Muscle of arm (tissue), 12 donors: ENCODE measurements around the gene SYT8. TPM values are rescaled to one million over a fixed set of nuclear protein-coding genes. Genes with fewer than 3 reads are reported as not detected.

ENCODE experiments used
- DNase-seq: peaks from one replicate; pipeline ENCODE4 v3.0.0-alpha.2; 2013
- polyA plus RNA-seq, 12 donors: library from polyadenylated mRNA; unstranded; fragments of 120-200 nt; gene quantifications; one replicate each; pipeline ENCODE4 v1.2.1, GENCODE V29; 2013; ENCODE audit not compliant: insufficient read length in 12 of 12

Gene SYT8
- polyA plus RNA-seq, 12 donors, result 0.20 to 4.9 (median 0.62) TPM; not detected in 2

DNA sequence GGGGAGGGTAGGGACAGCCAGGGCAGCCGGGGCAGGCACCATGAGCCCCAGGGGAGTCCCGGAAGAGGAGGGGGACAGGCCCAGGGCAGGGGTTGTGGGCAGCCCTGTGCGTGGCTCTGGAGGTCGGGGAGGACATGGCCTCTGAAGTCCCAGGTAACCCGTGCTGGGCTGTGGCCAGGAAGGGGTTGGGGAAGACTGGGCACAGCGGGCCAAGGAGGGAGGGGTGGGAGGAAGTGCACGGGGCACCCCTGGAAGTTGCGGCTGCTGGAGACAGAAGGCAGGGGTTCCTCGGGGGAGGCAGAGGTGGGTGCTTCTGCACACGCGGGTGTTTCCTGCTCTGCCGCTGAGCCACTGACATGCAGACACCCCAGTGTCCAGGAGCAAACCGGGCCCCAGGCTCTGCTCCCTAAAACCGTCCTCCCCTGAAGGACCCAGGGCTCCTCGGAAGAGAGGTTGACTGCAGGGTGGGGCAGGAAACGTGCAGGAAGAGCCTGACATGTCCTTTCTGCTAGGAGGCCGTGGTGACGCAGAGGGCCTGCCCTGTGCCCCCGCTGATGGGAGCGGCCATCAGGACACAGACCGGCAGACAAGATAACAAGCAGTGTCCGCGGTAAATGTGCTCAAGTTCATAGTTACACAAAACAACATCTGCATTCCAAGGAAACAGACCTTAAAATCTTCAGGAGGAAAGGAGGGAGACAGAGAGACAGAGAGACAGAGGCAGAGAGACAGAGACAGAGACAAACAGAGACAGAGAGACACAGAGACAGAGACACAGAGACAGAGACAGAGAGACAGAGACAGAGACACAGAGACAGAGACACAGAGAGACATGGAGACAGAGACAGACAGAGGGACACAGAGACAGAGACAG is 9.7 kb downstream of the SYT8 start:
- no peak for DNase-seq

DNA sequence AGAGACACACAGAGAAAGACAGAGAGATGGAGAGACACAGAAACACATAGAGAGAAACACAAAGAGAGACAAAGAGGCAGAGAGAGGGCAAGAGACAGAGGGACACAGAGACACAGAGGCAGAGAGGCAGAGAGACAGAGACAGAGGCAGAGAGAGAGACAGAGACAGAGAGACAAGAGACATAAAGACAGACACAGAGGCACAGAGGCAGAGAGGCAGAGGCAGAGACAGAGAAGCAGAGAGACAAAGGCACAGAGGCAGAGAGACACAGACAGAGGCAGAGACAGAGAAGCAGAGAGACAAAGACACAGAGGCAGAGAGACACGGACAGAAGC is 10.3 kb downstream of the SYT8 start:
- no peak for DNase-seq

DNA sequence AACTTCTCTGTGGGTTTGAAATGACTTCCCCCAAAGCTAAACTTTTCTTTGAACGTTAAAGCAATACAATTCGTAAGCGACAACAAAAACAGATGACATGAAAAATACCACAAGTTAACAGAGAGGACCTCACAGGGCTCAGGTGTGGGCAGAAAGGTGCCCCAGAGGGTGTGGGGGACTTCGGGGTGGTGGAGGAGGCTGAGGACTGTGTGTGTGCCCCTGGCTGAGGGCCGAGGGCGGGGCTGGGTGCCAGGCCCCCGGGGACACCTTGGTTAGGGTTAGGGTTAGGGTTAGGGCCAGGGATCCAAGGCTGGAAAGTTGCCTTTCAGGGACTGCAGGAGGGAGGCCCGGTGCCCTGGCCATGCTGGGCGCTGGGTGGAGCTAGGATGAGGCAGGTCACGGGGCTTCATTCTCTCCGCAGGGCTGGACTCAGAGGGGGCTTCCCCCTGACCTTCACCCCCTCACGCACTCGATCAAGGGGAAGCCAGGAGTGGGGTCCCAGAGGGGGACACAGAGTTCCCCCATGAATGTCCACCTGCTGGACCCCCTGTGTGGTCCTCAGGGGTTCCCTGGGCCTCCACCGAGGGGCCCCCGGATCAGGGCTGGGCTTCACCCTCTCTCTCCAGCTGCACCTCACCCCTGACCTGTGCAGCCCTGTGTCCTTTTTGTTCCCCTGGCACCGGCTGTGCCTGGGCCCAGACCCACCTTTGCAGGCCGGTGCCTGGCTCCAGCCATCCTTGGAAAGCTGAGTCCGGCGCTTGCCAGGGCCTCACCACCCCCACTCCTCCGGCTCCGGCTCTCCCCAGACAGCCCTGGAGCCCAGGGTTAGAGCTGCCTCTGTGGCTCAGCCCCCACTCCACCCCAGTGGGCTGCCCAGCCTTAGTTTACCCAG is 11.0 kb downstream of the SYT8 start:
- DNase-seq, result no peak

DNA sequence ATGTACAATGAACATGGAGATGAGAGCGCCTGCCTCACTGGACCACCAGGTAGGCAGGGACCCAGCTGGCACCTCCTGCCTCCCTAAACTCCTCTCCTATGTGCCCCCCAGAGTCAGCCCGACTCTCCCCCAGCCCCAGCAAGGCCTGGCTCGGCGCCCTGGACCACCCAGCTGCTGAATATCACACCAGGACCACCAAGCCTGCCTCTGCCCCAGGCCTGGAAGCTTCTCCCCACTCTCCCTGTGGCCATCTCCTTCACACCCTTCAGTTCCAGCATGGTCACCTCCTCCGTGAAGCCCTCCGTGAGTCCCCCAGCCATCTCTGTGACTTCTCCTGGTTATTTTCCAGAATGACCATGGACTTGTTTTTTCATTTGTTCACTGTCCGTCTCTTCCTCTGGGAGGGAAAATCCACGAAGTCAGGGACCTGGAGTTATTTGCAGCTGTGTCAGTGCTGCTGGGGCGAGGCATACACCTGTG is 11.7 kb downstream of the SYT8 start:
- no peak for DNase-seq

DNA sequence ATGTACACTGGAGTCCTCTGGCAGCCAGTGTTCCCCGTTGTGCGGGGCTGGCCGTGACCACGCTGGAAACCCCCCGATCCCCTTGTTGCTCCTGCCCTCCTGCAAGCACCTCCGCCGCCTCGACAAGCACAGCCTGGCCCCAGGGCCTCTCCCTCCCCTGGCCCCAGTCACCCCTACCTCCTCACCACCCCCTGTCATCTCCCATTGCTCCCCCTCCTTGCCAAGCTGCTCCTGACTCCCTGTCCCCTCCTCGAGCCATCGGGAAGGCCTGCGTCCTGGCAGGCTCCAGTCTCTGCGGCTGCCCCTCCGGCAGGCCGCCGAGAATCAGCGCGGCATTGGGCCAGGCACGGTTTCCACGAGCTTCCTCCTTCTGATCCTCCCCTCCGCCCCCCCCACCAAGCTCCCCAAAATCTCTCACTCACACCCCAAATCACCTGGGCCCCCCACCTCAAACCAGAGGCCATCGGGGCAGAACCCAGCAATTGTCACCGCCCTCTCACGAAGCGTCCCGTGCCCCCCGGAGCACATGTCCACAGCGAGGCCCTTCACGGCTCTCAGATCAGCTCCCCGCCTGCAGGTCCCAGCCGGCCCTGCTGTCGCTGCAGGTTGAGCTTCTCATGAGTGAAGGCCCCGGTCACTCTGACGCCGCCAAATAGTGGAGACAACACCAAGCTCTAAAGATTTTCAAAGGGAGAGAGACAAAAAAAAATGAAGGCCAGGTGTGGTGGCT is 12.4 kb downstream of the SYT8 start:
- DNase-seq, result no peak

DNA sequence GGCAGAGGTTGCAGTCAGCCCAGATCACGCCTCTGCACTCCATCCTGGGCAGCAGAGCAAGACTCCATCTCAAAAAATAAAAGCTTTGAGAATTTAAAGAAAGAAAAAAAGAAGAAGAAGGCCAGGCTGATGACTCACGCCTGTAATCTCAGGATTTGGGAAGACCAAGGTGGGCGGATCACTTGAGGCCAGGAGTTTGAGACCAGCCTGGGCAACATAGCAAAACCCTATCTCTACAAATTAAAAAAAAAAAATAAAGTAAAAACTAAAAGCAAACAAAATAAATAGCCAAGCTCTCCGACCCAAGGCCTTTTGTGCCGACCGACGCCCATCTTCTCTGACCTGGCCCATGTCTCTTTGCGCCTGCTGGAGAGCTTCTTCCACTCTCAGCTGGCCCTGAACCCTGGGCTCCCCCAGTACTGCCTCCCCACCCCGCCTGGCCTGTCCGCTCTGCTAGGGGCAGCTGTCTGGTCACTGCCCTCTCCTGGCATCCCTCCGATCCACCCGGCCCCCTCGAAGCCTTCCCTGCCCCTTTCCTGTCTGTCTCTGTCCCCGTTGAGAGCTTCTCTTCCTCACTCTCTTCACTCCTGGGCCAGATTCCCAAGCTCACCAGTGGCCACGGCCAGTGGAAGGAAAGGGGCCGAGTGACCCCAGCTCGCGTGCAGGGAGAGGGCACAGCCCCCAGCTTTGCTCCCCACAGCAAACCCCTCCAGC is 13.3 kb downstream of the SYT8 start:
- no peak for DNase-seq

DNA sequence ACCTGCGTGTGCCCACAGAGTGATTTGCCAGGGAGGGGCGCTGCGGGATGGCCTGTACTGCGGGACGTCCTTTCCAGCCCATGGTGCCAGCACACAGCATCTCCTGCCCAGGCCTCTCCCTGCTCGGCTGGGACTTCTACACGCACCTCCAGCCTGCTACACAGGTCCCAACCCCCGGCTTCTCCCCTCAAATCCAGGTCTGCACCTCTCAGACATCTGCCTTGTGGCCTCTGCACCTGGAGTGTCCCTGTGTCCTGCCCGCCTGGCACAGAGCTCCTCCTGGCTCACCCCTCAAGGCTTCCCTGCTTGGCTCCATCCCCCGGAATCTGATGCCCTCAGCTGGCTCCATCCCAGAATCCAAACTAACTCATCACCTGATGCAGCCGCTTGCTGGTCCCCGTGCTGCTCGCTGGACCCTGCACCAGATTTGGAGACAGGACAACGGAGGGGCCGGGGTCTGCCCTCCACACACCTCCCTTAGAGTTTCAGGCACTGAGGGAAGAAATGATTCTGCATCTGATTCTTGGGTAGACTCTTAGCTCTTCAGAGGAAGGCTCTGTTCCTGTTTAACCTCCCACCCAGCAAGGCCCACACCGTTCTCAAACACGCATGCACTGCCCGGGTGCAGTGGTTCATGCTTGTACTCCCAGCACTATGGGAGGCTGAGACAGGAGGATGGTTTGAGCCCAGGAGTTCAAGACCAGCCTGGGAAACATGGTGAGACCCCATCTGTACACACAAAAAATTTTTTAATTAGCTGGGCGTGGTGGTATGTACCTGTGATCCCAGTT is 14.0 kb downstream of the SYT8 start:
- no peak for DNase-seq

DNA sequence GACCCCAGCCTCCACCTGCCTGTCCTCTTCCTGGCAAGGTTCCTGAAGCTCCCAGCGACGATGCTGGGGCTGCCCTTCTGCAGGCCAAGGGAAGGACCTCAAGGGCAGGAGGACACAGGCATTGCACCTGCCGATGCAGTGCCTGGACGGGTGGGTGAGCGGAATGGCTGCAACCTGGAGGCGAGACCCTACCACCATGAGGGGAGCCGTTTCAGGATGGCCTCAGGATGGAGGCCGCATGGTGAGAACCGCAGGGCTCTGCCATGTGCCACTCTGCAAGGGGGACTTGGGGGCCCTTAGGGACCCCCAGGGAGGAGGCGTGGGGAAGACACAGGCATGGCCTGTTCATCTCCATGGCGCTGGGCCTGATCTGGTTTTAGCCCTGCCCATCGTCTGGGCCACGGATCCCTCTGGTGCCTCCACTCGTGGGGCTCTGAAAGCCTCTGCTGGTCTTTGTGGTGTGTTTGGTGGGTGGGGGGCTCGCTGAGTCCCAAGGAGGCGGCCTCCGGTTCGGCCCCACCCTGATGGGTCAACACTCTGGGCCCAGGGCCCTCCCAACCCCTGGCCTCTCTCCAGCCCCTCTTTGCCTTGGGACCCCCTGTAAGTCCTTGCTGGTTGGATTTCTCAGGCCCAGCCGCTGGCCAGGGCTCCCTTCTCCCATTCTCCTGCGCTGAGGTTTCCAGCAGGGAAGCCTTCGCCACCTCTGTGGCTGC is 16.8 kb downstream of the SYT8 start:
- DNase-seq, result no peak

DNA sequence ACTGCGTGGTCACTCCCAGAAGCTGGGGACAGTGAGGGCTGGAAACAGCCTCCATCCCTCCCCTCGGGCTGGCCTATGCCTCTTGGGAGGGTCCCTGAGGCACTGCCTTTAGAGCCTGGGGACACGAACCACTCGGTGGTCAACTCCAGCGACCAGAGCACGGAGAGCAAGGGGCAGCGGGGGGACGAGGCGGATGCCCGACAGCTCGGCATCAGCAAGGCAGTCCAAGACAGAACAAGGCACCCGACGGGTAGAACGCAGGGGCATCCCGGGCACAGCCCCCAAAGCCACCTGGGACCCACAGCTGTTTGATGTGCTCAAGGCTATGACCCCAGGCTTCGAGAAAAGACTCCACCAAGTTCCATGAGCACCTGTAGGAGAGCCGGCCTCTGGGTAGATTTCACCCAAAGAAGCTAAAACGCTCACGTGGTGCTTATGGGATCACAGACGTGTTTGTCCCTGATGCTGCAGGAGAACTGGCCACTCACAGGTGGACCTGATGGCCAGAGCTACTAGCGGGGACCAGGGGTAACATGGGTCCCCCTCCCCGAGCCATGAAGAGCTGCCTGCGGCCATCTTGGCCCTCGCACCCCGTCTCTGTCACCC is 17.6 kb downstream of the SYT8 start:
- no peak for DNase-seq

DNA sequence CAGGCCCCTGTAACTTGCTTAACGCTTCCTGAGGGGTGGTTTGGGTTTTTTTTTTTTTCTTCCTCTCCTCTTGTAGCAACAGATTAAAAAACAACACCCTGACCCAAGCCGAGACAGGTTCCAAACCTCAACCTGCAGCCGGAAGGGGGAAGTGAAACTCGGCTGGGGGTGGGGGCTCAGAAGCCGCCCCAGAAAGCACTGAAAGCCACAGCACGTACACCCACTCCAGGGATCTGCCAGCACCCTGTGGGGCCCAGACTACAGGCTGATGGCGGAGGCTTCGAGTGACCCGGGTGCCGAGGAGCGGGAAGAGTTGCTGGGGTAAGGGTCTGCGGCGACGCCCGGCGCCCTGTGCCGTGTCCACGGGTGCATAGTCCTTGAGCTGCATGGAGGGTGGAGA is 18.1 kb downstream of the SYT8 start, which contains the start of gene LSP1:
Gene LSP1, plus strand, starts transcription at position 208 of the 400 bp plus-strand sequence. Its CDS starts 61 bp downstream, at position 269.
- no peak for DNase-seq

DNA sequence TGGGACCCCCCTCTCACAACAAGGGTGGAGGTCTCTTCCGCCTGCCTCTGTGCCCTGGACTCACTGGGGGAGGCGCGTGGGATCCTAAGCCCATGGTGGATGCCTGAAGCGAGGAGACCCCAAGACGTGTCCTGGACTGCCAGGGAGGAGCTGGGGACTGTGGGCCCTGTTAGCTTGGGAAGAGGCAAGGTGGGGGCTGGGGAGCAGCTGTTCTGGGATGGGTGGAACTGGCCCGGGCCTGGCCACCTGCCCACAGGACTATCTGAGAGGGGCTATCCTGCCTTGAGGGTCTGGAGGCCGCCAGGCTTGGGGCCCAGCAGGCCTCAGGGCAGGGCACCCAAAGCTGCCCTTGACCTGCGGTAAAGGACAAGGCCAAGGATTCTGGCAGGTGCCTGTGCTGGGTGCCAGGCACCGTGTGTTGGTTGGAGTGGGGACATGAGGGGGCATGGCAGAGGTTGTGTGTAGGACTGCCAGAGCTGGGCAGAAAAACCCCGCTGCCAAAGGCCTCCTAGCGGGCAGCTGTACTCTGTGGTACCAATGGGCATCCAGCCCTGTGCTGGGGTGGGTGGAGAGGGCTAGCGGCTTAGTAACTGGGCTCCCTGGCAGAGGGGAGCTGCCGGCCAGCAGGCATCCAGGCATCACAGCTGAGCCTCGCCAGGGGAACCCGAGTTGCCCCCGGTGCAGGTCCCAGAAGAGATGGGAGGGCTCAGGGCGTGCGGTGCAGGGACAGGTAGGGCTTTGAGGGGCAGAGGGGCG is 18.8 kb downstream of the SYT8 start:
- DNase-seq, result no peak

DNA sequence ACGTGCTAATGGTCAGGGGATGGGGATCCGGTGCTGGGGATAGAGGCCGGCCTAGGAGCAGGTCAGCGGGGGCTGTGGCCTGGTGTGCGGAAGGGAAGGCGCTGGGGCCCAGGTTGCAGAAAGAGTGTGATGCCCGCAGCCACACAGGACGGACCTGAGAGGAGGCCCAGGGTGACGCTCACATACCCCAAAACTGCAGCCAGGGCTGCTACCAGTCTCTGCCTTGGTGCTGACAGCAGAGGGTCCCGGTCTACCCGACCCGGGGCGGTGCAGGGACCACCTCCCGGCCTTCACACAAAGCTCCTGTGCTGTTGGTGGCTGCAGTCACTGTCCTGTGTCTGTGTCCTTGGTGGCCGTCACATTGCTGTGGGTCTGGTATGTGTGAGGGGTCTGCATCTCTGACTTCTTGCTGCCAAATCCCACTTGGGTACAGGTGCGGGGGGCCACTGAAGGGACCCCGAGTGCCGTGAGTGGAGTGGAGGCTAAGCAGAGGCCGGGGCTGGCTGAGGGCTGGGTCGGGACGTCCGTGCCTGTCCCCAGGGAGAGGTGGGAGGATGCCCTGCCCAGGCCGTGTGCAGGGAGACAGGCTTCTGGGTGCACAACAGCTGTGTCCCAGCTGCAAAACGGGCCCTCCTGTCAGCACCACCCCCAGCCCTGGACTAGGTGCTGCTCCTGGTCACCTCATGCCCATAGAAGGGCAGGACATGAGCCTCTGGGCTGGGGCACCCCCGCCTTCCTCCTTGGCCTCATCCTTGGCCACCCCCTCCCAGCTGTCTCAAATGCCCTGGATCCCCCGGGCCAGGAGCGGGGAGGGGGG is 19.6 kb downstream of the SYT8 start:
- DNase-seq, result no peak

DNA sequence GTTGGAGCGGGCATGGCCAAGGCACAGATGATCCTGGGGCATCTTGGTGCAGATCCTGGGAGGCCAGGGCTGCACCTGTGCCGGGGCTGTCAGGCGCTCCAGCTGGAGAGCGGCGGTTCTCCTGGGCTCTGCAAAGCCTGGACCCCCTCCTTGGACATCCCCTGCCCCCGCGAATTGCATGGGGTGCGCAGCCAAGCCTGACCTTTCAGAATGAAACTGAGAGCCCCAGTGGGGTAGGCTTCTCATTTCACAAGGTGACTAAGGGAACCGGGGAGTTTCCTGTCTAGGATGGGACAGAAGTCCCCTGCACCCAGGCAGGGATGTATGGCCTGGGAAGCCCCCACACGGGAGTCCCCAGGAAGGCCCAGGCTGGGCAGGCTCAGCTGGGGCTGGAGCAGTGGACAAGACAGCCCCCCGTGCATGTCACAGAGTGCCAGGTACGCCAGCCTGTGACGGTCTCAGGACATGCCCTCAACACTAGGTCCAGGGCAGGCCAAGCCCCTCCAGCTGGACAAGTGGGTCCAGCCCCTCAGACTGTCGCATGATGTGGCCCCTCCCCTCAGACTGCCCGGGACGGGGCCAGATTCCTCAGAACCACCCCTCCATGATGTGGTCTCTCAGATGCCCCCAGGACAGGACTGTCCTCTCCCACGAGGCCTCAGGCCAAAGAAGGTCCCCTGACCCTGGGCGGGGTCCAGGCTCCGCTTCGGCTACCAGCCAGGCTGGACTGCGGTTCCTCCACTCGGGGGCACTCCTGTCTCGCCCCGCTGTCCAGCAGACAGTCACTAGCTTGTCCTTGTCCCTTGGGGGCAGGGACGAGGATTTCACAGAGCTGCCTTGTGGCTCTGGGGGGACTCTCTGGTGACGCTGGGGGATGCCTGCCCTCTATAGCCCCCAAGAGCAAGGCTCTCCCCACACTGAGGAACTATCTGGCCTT is 20.4 kb downstream of the SYT8 start:
- DNase-seq, result no peak

DNA sequence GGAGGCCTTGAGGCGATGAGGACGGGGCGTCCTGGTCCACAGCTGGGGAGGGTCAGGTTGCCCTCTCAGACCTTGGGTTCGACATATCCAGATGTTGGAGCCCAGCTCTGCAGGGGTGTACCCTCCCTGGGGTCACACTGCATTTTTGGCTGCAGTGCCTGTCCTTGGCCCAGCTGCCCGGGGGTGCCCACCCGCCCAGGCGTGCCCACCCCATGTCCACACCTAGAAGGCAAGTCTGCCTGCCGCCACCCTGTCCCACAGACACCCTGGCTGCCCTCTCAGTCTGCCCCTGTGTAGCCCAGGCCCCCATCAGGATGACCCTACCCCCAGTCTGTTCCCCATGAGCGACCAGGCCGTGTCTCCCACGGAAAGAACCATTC is 21.1 kb downstream of the SYT8 start:
- no peak for DNase-seq

DNA sequence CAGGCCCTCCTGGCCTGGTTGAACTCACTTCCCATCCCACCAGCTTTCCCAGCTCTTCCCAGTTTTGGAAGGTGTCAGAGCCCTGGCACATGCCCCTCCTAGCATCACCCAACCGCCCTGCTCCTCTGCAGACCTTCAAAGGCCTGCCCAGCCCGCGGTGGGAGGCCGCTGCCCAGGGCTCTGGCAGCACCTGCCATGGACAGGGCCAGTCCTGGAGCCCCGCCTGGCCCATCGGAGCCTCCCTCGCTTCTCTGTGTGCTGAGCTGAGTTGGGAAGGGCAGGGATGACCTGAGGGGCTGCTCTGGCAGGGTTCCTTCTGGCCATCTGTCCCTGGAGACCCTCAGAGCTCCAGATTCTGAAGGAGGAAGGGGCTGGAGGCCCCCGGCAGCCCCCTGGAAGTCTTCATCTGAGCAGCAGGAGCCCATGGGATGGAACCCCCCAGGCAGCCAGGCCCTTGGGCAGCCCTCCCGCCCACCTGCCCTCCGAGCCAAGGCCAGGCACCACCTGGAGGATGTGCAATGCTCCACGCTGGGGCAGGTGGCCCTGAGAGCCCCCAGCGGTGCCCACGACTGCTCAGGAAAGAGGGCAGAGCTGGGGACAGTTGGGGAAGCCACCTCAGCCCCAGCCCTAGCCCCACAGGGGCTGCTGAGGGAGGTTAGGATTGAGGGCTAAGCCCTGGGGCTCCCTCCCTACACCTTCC is 21.7 kb downstream of the SYT8 start:
- no peak for DNase-seq

DNA sequence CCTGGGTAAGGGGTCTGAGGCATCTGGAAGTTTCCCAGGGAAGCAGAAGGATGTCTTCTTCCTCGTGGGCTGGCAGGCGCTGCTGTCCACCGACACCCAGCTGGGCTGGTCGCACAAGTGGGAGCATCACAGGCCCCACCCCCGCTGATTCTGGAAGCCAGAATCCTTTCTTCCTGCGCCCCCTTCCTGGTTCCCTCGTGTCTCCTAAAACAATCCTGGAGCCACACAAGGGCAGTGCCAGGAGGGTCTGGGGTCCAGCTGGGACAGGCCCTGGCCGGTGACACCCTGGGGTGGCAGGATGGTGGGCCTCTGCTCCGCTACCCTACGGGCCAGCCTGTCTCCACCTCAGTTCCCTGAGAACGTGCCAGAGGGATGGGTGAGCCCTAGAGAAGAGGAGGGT is 22.3 kb downstream of the SYT8 start:
- DNase-seq, result no peak
